RPMI7951 (cell line): ENCODE measurements around the gene PNKD. TPM values are rescaled to one million over a fixed set of nuclear protein-coding genes. Genes with fewer than 3 reads are reported as not detected.
"Not testable (repeated sequence)": the region's sequence is repeated elsewhere in the genome, so short reads cannot be mapped to it uniquely, and the experiment has no call there.

ENCODE experiments used
- DNase-seq: peaks from one replicate; pipeline ENCODE4 v3.0.0-alpha.2; 2012; ENCODE audit warnings: low read depth
- total RNA-seq: library from RNA; depleted of rRNA; stranded (reverse); fragments of >200 nt; shearing (Covaris generic); gene quantifications from 2 replicates; pipeline ENCODE4 v1.2.3, GENCODE V29; 2014

PNKD gene
- total RNA-seq, 1 experiment from 2014 or later, result 85.5 TPM

DNA sequence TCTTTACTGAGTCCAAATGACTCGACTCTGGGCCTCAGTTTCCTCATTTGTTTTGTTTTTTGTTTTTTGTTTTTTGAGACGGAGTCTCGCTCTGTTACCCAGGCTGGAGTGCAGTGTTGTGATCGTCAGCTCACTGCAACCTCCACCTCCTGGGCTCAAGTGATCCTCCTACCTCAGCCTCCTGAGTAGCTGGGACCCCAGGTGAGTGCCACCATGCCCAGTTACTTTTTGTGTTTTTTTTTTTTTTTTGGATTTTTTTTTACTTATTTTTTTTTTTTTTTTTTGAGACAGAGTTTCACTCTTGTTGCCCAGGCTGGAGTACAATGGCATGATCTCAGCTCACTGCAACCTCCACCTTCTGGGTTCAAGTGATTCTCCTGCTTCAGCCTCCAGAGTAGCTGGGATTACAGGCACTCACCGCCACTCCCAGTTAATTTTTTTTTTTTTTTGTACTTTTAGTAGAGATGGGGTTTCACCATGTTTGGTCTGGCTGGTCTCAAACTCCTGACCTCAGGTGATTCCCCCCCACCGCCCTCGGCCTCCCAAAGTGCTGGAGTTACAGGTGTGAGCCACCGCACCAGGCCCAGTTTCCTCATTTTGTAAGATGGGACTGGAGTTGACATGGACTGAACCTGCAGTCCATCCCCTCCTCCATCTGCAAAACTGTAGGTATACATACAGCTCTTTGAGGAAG lies 3.0 kb downstream of the PNKD start:
- DNase-seq, result not testable (repeated sequence)

DNA sequence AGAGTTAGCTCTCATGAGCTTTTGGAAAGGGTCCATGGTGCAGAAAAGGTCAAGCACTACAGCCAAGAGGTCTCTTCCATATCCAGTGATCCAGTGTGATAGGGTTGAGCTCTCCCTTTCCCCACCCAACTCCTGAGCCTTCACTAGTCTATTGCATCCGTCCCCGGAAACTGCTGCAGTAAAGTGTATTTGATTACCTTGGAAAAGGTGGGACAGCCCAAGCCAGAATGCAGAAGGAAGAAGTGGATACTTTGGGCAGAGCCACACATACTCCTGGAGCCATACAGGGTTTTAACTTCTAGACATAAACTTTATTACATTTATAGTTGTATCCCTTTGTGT lies 3.6 kb downstream of the PNKD start:
- DNase-seq, result no peak

DNA sequence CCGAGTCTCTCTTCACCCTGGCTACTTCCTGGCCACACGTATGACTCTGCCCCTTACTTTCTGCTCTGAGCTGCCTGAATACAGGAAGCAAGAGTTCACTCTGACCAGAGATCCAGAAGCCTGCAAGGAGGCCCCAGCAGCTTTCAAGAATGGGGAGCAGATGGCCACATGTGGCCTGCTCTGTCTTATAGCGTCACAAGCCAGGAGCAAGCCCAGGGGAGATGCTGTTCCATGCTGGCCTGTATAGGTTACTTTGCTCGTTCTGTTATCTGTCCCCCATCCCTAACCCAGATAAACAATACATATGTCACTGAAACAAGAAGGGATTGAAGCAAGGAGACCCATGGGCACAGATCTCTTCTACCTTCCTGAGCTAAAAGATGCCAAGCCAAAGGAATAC lies 4.3 kb downstream of the PNKD start:
- DNase-seq, result no peak

DNA sequence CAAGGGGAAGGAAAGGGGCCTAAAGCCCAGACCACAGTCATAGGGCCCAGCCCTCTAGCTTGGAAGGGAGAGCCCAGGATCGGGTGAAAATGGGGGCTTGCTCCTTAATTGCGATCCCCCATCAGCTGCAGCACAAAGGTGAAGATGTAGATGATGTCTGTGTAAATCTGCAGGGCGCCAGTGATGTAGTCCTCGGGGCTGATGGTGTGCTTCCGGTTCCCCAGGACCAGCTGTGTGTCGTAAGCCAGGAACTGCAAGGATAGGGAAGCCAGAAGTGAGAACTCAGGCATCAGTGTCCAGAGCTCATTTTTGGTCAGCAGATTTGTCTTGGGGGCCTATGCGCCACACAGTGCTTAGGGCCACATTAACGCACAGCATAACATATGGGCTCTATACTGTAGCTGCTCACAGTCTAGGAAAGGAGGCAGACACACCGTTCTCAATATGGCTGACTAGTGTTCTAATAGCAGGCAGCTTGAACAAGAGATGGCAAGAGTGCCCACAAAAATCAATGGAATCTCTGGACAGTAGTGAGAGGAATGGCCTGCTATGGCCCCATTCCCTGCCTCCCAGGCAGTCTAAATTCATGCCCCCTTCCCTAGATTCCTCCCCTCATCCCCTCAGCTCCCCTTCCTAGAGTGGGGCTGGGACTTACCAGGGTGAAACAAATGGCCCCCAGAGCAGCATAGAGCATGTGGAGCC lies 5.2 kb downstream of the PNKD start:
- DNase-seq, result no peak

DNA sequence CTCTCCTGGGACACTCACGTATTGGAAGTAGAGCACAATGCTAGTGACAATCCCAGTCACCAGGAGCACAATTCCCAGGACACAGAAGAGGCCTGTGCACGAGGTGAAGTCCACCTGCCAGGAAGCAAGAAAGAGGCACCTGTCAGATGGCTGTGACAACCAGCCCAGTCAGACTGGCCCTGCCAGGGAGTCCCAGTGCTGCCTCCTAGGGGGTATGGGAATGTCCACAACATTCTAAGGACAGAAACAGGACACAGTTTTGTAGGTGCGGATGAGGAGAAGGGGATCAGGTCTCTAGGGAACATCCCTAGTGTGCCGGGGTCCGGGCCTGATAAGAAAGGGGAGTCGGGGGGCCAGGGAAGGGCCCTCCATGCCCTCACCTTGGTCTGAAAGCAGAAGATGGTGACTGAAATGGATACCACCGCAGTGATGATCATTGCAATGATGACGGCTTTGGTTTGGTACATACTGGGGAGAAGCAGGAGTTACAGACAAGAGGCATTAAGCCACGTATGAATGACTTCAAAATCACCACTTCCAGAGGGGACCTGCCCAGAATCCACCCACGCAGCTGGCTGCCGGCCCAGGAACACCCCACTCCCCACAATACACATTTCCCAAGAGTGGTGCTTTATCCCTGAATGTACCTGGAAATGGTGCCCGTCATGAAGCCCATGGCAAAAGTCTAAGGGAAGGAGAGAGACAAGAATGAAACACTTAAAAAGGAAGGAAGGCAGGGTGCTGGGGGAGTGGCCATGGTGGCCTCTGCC lies 6.9 kb downstream of the PNKD start:
- no peak for DNase-seq

DNA sequence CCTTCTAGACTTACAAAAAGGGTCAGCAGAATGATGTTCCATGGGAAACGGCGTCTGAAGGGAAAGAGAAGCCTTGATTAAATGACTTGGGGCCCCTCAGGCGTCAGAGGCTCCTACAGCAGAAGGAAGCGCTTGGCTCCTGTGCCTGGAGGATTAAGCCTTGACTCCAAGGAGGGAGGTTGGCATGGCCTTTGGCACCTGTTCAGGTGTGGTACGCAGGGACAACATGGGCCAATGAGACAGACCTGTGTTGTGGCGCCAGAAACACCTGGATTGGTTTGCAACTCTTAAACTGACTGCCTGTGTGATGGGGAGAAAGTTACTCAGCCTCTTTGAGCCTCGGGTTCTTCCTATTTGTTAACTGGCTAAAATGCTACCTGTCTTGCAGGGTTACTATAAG lies 7.6 kb downstream of the PNKD start:
- DNase-seq, result no peak

DNA sequence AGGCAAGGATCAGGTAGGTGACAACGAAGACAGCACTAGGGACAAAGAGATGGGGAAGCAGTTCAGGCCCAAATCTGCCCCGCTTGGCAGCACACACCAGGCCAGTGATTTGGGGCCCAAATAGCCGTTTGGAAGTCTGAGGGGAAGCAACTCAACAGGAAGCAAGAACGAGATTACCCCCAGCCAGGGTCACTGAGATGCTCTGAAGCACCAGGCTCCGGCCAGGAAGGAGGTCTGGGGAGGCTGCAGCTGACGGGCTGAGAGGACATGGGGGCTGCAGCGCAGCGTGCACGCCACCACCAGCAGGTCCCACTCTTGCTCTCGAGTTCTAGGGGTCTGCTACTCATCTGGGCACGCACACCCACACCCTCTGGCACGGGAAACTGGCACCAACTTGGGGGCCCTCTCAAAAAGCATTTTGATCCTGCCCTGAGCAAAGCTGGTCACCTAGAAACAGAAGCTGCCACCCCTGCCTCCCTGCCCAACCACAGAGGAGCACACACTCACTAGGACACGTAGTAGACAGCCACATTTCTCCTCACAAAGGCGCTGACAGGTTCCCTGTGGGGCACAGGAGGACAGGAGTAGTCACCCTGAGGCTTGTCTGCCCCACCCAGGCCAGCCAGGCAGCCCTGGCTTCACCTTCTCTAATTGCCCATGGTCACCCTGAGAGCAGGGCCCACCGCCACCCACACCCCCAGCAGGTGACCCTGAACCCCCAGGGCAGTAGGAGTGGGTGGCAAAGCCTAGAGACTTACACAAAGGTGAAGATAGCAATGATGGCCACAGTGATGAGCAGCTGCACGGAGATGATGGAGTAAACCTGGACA lies 8.4 kb downstream of the PNKD start:
- DNase-seq, result no peak

DNA sequence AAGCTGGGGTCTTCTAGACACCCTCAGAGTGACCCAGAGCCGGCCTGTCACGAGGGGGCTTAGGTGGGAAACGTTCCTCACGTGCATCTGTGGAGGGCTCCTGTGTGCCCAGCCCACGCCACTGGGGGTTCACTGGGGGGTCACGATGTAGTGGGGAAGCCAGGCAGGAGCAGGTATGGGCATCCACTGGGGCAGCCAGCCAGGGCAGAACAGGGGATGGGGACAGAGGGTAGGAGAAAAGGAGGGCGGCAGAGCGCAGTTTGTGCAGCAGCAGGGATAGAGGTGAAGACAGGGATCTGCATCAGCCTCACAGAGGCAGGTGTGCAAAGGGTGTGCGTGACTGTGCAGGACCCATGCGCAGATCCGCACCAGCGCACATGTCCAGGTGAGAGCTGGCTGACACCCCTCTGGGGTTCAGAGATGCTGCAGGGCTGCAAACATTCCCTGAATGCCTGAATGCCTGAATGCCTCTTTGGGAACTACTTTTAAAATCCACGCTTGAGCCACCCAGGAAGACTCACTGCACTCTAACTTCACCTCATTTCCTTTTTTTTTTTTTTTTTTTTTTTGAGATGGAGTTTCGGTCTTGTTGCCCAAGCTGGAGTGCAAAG lies 10.0 kb downstream of the PNKD start:
- DNase-seq, result no peak

DNA sequence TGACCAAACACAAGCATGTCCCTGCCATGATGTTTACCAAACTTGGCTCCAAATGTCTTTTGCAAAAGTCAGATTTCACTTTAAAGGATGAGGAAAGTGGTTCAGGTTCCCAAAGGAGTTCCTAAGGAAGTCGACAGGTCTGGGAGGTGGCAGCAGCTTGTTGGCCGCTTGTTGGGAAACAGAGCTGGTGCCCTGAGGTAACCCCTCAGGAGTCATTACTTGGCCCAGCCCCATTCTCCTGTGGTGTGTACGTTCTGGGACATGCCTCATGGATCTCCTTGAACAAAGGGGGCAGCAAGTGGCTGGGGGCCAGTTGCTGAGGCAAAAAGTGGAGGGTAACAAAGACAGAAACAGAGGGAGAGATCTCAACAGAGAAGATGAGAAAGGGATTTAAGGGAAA lies 11.1 kb downstream of the PNKD start:
- DNase-seq, result no peak

DNA sequence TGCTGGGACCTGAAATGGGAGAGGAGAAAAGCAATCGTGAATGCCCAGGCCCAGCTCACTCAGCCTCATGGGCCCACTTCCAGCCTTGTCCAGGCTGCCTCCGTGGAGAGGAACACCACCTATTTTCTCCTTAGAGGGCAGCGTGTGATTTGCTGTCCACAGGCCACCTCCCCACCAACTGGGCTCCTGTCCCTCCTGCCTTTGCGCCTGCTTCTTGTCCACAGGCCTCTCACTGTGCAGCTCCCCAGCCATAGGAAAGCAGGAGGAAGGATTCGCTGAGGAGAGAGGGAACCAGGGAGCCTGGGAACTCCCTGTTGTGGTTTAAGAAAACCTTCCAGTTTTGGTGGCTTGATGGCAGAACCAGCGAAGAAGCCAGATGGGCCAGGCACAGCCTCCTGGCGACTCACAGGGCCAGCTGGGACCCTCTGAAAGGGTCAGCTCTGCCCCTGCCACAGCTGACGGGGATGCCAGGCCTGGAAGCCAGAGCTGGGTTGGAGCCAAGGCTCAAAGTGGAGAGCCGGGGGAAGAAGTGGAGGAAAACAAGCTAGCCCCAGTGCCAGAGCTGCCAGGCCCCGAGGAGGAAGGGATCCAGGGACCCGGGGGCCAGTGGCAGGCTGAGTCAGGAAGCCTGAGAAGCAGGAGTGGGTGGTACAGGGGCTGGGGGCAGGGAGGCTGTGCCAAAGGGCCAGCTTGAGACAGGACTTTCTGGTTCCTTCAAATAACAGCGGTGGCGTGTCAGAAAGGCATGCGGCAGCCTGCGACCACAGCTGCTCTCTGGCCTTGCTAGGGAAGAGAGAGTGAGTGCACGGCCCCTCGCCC lies 12.1 kb downstream of the PNKD start:
- DNase-seq, result no peak

DNA sequence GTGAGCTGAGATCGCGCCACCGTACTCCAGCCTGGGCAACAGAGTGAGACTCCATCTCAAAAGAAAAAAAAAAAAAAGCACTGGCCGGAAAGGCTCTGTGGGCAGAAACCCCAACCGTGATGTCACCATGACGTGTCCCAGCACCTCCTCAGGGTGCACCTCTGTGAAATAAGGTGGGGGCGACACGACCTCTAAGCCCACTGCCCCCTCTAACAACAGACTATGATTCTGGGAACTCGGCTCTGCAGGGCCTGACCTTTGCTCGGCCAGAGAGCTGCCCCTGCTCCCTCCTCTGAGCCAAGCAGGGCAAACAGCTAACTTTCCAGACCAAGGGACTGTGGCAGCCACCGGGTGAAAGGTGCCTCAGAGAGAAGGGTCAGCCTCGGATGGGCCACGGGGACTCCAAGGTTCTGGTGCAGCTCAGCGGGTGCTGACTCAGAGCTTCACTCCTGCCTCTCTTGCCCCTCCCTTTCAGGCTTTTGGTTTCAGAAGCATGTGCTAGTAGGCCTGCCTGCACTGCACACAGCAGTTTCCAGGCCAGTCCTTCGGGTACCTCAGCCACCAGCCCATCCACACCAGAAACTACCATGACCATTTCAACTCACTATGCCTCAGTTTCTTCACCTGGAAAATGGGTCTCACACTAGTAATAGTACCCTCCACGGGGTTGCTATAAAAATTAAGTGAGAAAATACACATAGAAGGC lies 13.9 kb downstream of the PNKD start:
- peak; percentile 73 for DNase-seq

DNA sequence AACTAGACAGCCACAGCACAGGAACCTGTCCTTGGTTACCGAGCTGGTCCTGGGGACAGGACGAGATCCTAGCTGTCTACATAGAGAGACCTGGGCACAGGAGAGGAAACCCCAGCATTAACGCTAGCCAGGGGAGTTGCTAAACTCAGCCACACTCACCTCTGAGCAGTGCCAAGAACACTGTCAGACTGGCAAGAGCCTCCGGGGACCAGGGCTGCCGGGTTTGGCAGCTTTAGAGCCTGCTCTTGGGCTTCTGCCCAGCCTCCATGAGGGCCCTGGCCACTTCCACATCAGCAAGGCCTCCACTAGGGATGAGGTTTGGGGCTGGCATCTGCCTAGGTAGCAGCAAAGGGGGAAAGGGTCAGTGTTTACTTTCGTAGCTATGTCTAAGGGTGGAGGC lies 15.3 kb downstream of the PNKD start:
- peak; percentile 60 for DNase-seq

DNA sequence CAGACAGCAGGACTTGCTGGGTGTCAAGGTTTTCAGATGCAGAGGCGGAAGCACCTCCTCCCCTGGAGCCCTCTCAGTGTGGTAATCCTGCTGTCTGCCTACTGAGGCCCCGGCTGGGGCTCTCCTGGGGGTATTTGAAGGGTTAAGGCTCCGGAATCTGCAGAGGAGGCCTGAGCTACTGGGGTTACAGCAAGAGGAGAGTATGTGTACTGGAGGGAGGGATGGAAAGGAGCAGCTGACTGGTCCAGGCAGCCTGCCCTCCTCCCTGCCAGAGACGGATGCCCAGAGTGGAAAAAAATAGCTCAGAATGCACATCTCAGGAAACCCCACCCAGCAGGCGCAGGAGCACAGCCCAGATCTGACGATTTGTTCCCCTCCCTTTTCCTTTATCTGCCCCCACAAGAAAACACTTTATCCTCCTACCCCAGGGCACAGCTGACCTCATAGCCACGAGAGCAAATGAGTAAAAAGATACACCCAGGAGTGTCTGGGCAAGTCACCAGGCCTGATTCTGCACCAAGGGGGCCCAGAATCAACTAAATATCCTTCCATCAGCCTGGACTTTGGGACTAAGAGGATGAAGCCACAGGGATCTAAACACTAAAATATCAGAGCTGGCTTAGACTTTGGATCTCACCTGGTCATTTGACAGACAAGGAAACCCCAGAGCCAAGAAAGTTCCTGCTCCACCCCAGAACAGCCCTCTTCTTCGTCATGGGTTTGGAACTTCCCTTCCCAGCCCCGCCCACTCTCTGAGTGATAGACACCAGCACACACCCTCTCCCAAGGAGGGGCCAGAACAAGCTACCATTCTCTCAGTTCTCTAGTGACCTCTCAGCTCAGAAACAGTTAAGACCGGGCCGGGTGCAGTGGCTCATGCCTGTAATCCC lies 16.5 kb downstream of the PNKD start:
- DNase-seq, result peak; percentile 96

DNA sequence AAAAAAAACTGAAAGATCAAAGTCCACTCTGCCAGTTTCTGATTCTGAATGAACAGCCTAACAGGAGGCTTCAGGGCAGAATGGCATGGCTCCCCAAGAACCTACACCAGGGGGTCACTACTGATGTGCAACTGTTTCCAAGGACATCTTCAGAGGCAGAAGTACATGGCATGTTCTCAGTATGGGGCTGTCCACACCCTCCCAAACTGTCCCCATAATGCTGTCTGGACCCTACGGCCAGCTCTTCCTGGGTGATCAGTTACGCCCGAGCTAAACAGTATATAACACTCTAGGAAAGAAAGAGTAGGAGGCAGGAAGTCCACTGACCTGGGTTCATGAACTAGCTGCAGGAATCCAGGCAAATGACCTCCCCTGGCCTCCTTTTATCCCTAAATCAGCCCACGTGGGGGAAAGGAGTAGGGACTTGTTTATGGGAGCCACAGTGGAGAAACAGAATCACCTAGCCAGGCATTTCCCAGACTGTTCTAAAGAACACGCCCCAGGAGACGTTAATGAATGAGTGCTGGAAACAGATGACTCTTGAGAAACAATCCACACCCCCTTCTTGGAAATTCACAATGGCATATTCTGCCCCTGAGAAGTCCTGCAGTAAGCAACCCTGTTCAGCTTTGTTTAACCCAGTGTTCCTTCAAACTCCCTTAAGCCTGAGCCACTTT lies 19.5 kb downstream of the PNKD start:
- DNase-seq, result no peak

DNA sequence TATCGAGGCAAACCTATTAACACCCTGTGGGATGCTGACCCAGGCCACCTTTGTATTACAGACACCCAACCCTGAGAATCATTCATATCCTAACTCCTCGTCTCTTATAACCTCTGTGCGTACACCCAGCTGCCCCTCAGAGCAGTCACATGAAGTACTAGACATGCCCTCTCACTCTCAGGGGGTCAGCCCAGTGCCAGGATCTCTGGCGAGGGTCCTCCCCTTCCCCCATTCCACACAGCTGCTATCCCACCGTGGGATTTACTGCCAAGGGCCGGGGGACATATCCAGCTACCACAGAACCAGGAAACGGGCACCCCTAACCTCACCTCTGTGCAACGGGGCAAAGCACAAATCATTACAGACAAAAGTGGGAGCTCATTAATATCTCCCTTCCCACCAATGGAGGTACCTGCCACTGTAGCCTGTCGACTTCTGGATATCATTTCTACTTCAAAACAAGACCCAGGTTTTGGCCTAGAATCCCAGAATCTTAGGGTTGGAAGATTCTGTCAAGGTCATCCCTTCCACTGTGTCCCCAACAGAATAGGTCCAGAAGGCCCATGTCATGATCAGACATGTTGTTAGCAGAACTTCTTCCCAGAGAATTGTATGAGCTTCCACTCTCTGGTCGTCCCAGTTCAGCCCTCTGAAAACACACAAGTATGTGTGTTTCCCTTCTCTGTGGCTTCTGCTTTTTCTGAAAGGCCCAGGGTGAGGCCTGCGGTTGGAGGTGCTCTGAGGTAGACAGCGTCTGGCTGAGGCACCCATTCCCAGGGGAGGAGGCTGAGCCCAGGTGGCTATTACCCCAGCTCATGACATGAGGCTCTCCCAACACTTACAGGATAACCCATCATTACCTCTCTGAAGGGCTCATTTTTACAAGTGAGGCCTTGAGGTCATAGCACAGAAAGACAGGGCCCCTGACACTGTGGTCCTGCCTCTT lies 20.3 kb downstream of the PNKD start:
- no peak for DNase-seq

DNA sequence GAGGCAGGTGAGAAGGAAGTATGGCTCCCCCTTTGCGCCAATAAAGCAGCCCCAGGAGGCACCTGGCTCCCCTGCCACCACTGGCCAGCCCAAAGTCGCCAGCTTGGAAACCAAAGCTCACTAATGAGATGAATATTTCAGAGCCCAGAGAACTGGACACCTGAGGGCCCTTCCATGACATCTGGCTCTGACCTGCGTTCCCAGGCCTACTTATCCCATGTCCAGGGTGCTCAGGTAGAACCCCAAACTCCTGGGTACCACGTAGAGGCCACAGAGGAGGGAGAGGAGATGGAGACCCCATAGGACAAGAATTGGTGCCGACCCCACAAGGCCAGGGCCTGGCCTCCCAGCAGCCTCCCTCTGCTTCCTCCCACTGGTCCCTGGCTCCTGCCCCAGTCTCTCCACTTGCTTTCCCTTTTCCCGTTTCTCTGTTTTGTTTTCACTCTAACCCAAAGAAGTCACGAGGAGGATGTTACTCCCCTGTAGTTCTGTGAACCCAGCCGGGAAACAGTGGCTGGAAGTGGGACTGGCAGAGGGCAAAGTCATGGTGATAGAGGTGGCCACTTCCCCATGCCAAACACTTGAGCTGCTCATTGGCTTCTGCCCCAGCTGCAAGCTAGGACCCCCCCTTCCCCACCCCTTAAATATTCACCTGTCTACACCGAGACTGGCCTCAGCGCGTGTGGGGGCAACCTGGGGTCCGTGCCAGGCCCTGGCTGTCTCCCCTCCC lies 21.2 kb downstream of the PNKD start:
- peak; percentile 35 for DNase-seq
